HG02763 (cell line): ENCODE results near the gene C21orf91.
A peak's percentile ranks its signal among the peaks of the same experiment; 100 is the strongest.

Source experiments
- ATAC-seq: cut with Tn5 transposase; IDR thresholded peaks from one replicate; pipeline ENCODE4 v1.9.1; 2021; ENCODE audit warnings: mild to moderate bottlenecking, moderate library complexity; ENCODE audit not compliant: unreplicated experiment

Gene C21orf91

GRCh38 chr21:17819114-17819876 lies at the start of gene C21orf91:
C21orf91 (minus strand) TSS chr21:17819356; CDS start chr21:17818318, 1,038 bp downstream.
- peak; percentile 88 for ATAC-seq

- ATAC-seq: no peak
Observed at GRCh38 chr21:17866590-17866989, 47.4 kb upstream of the C21orf91 start.

GRCh38 chr21:17859661-17860060 lies 40.5 kb upstream of the C21orf91 start:
- no peak for ATAC-seq

GRCh38 chr21:17858747-17859146 lies 39.6 kb upstream of the C21orf91 start:
- no peak for ATAC-seq

GRCh38 chr21:17854745-17855144 lies 35.6 kb upstream of the C21orf91 start:
- ATAC-seq: no peak

- no peak for ATAC-seq
Observed at GRCh38 chr21:17853393-17854275, 34.5 kb upstream of the C21orf91 start.

- ATAC-seq: peak; percentile 97
Observed at GRCh38 chr21:17848228-17848627, 29.1 kb upstream of the C21orf91 start.

- ATAC-seq: no peak
Observed at GRCh38 chr21:17841103-17841502, 21.9 kb upstream of the C21orf91 start.

GRCh38 chr21:17834639-17835354 lies 15.6 kb upstream of the C21orf91 start:
- ATAC-seq: peak; percentile 50

- no peak for ATAC-seq
Observed at GRCh38 chr21:17829472-17829871, 10.3 kb upstream of the C21orf91 start.

GRCh38 chr21:17828223-17828622 lies 9.1 kb upstream of the C21orf91 start:
- no peak for ATAC-seq

- no peak for ATAC-seq
Observed at GRCh38 chr21:17823846-17824245, 4.7 kb upstream of the C21orf91 start.

- no peak for ATAC-seq
Observed at GRCh38 chr21:17821121-17821520, 2.0 kb upstream of the C21orf91 start.

GRCh38 chr21:17819877-17820229 lies 697 bp upstream of the C21orf91 start:
- ATAC-seq: peak; percentile 66

GRCh38 chr21:17818186-17819113 lies 706 bp downstream of the C21orf91 start:
- peak; percentile 16 for ATAC-seq

GRCh38 chr21:17813353-17813752 lies 5.8 kb downstream of the C21orf91 start:
- ATAC-seq: no peak

- ATAC-seq: no peak
Observed at GRCh38 chr21:17805966-17806365, 13.2 kb downstream of the C21orf91 start.

GRCh38 chr21:17803536-17803935 lies 15.6 kb downstream of the C21orf91 start:
- no peak for ATAC-seq

GRCh38 chr21:17802572-17802971 lies 16.6 kb downstream of the C21orf91 start:
- ATAC-seq: no peak
